ENCODE results near the gene CDK17. TPM values are rescaled to one million over a fixed set of nuclear protein-coding genes. Genes with fewer than 3 reads are reported as not detected.
"Not testable (repeated sequence)": the region's sequence is repeated elsewhere in the genome, so short reads cannot be mapped to it uniquely, and the experiment has no call there.

The CDK17 gene
- polyA plus RNA-seq, 4 donors: 34.7 to 47.6 (median 37.0) TPM

- no peak for DNase-seq (ENCODE audit: low read depth in 4 of 4, low spot score in 2 of 4)
Observed at GRCh38 chr12:96326628-96327227, 73.5 kb downstream of the CDK17 start.

GRCh38 chr12:96323906-96324305 lies 76.3 kb downstream of the CDK17 start:
- no peak for DNase-seq (ENCODE audit: low read depth in 4 of 4, low spot score in 2 of 4)

- no peak for DNase-seq (ENCODE audit: low read depth in 4 of 4, low spot score in 2 of 4)
Observed at GRCh38 chr12:96322720-96323119, 77.5 kb downstream of the CDK17 start.

GRCh38 chr12:96321941-96322340 lies 78.3 kb downstream of the CDK17 start:
- DNase-seq (ENCODE audit: low read depth in 4 of 4, low spot score in 2 of 4): no peak

GRCh38 chr12:96317801-96318200 lies 82.4 kb downstream of the CDK17 start:
- DNase-seq (ENCODE audit: low read depth in 4 of 4, low spot score in 2 of 4): not testable (repeated sequence)

GRCh38 chr12:96315741-96316481 lies 84.3 kb downstream of the CDK17 start:
- DNase-seq (ENCODE audit: low read depth in 4 of 4, low spot score in 2 of 4): not testable (repeated sequence)

- no peak for DNase-seq (ENCODE audit: low read depth in 4 of 4, low spot score in 2 of 4)
Observed at GRCh38 chr12:96314723-96315122, 85.5 kb downstream of the CDK17 start.

- no peak for DNase-seq (ENCODE audit: low read depth in 4 of 4, low spot score in 2 of 4)
Observed at GRCh38 chr12:96313606-96314005, 86.6 kb downstream of the CDK17 start.

GRCh38 chr12:96311191-96311590 lies 89.0 kb downstream of the CDK17 start:
- no peak for DNase-seq (ENCODE audit: low read depth in 4 of 4, low spot score in 2 of 4)

- no peak for DNase-seq (ENCODE audit: low read depth in 4 of 4, low spot score in 2 of 4)
Observed at GRCh38 chr12:96310067-96310466, 90.2 kb downstream of the CDK17 start.

GRCh38 chr12:96308881-96309280 lies 91.4 kb downstream of the CDK17 start:
- DNase-seq (ENCODE audit: low read depth in 4 of 4, low spot score in 2 of 4): no peak

- no peak for DNase-seq (ENCODE audit: low read depth in 4 of 4, low spot score in 2 of 4)
Observed at GRCh38 chr12:96305665-96306064, 94.6 kb downstream of the CDK17 start.

- no peak for DNase-seq (ENCODE audit: low read depth in 4 of 4, low spot score in 2 of 4)
Observed at GRCh38 chr12:96303653-96304052, 96.6 kb downstream of the CDK17 start.

GRCh38 chr12:96302687-96303310 lies 97.4 kb downstream of the CDK17 start:
- DNase-seq (ENCODE audit: low read depth in 4 of 4, low spot score in 2 of 4): no peak

- DNase-seq (ENCODE audit: low read depth in 4 of 4, low spot score in 2 of 4): no peak
Observed at GRCh38 chr12:96301732-96302131, 98.5 kb downstream of the CDK17 start.

GRCh38 chr12:96300064-96300463 lies 100.2 kb downstream of the CDK17 start:
- no peak for DNase-seq (ENCODE audit: low read depth in 4 of 4, low spot score in 2 of 4)

- no peak for DNase-seq (ENCODE audit: low read depth in 4 of 4, low spot score in 2 of 4)
Observed at GRCh38 chr12:96297504-96297903, 102.7 kb downstream of the CDK17 start.

GRCh38 chr12:96295532-96296160 lies 104.6 kb downstream of the CDK17 start:
- DNase-seq (ENCODE audit: low read depth in 4 of 4, low spot score in 2 of 4): no peak

GRCh38 chr12:96294831-96295230 lies 105.4 kb downstream of the CDK17 start:
- DNase-seq (ENCODE audit: low read depth in 4 of 4, low spot score in 2 of 4): no peak

GRCh38 chr12:96293093-96293492 lies 107.1 kb downstream of the CDK17 start:
- no peak for DNase-seq (ENCODE audit: low read depth in 4 of 4, low spot score in 2 of 4)

GRCh38 chr12:96289067-96289466 lies 111.2 kb downstream of the CDK17 start:
- no peak for DNase-seq (ENCODE audit: low read depth in 4 of 4, low spot score in 2 of 4)

All from left renal cortex interstitium (tissue), 4 donors.